GM23338 (cell line): ENCODE measurements around the gene CACNA2D1.

Experiments used
- CREB1 ChIP-seq: fragments of 250-450 bp; sonication (Bioruptor Pico); IDR thresholded peaks from 2 replicates; pipeline ENCODE4 v1.5.0; 2020; ENCODE audit warnings: low read depth, mild to moderate bottlenecking, moderate library complexity
- CTCF ChIP-seq, 2 experiments: fragments of 200-600 bp in 1 of 2; sonication (generic) in 1 of 2; conservative IDR thresholded peaks; 2 replicates each; pipeline versions ENCODE4 v1.5.1 to v1.6.1; 2016 to 2017; ENCODE audit warnings: antibody characterized with exemption in 2 of 2, low read depth in 2 of 2, mild to moderate bottlenecking in 2 of 2, moderate library complexity in 1 of 2
- EZH2 ChIP-seq: fragments of 200-600 bp; sonication (generic); IDR thresholded peaks from one replicate; pipeline ENCODE4 v1.8.0; 2017; ENCODE audit warnings: antibody characterized with exemption, mild to moderate bottlenecking, low read depth; ENCODE audit not compliant: unreplicated experiment
- JUNB ChIP-seq: IDR thresholded peaks from one replicate; pipeline ENCODE4 v1.6.1; 2016; ENCODE audit warnings: antibody characterized with exemption; ENCODE audit not compliant: unreplicated experiment
- NANOG ChIP-seq: IDR thresholded peaks from 2 replicates; pipeline ENCODE4 v1.6.1; 2016; ENCODE audit warnings: antibody characterized with exemption, borderline replicate concordance
- POLR2AphosphoS5 ChIP-seq: IDR thresholded peaks from 2 replicates; pipeline ENCODE4 v1.6.1; 2016; ENCODE audit warnings: antibody characterized with exemption, low read depth
- TF ChIP-seq, protein P1 (sequence below): IDR thresholded peaks from one replicate; pipeline ENCODE4 v1.6.1; 2018; ENCODE audit warnings: antibody characterized with exemption; ENCODE audit not compliant: unreplicated experiment
- TF ChIP-seq, protein P2 (sequence below): IDR thresholded peaks from 2 replicates; pipeline ENCODE4 v1.6.1; 2016; ENCODE audit warnings: antibody characterized with exemption

DNA sequence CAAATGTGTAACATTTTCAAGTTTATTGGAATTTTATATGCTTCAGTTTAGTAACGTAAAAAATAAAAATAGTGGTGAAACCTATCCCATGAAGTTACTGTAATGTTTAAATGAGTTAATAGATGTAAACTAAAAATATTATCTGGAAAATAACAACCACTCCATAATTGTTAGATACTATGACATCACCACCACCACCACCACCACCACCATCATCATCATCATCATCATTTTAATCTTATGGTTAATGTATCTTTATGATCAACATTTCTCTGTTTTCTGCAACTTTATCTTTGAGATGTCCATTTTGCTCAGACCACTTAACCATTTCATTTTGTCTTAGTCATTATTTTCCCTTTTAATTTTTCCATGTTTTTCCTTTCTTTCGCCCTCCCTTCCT is 23.4 kb upstream of the CACNA2D1 start:
- TF ChIP-seq CTCF (conservative IDR thresholded peaks at IDR 0.05; ENCODE audit: low read depth in 2 of 2) = no peak
- no peak for TF ChIP-seq POLR2AphosphoS5
- TF ChIP-seq, protein P1, sequence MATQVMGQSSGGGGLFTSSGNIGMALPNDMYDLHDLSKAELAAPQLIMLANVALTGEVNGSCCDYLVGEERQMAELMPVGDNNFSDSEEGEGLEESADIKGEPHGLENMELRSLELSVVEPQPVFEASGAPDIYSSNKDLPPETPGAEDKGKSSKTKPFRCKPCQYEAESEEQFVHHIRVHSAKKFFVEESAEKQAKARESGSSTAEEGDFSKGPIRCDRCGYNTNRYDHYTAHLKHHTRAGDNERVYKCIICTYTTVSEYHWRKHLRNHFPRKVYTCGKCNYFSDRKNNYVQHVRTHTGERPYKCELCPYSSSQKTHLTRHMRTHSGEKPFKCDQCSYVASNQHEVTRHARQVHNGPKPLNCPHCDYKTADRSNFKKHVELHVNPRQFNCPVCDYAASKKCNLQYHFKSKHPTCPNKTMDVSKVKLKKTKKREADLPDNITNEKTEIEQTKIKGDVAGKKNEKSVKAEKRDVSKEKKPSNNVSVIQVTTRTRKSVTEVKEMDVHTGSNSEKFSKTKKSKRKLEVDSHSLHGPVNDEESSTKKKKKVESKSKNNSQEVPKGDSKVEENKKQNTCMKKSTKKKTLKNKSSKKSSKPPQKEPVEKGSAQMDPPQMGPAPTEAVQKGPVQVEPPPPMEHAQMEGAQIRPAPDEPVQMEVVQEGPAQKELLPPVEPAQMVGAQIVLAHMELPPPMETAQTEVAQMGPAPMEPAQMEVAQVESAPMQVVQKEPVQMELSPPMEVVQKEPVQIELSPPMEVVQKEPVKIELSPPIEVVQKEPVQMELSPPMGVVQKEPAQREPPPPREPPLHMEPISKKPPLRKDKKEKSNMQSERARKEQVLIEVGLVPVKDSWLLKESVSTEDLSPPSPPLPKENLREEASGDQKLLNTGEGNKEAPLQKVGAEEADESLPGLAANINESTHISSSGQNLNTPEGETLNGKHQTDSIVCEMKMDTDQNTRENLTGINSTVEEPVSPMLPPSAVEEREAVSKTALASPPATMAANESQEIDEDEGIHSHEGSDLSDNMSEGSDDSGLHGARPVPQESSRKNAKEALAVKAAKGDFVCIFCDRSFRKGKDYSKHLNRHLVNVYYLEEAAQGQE = no peak
- TF ChIP-seq, protein P2, sequence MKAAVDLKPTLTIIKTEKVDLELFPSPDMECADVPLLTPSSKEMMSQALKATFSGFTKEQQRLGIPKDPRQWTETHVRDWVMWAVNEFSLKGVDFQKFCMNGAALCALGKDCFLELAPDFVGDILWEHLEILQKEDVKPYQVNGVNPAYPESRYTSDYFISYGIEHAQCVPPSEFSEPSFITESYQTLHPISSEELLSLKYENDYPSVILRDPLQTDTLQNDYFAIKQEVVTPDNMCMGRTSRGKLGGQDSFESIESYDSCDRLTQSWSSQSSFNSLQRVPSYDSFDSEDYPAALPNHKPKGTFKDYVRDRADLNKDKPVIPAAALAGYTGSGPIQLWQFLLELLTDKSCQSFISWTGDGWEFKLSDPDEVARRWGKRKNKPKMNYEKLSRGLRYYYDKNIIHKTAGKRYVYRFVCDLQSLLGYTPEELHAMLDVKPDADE = no peak
- TF ChIP-seq JUNB = no peak
- no peak for TF ChIP-seq NANOG
- no peak for TF ChIP-seq CREB1 (CRISPR knock-in tag)
- TF ChIP-seq EZH2 = no peak
